Osteoblast (primary cell): ENCODE measurements around the gene KIF1B. TPM values are rescaled to one million over a fixed set of nuclear protein-coding genes. Genes with fewer than 3 reads are reported as not detected.

ENCODE experiments used
- DNase-seq: peaks from one replicate; pipeline ENCODE4 v3.0.0; 2011; ENCODE audit warnings: low spot score, mixed read lengths; ENCODE audit not compliant: insufficient read length; ENCODE audit errors: missing footprints
- H2AFZ ChIP-seq: 2 replicates; pipeline ENCODE4 v1.6.0; 2011; ENCODE audit warnings: mild to moderate bottlenecking, low read length
- H3K27ac ChIP-seq: 2 replicates; pipeline ENCODE4 v1.5.1; 2011; ENCODE audit warnings: mild to moderate bottlenecking, low read depth, low read length, moderate library complexity
- H3K27me3 ChIP-seq: 2 replicates; pipeline ENCODE4 v1.6.0; 2012; ENCODE audit warnings: mild to moderate bottlenecking, control low read depth, inconsistent platforms, low read length, moderate library complexity; ENCODE audit not compliant: insufficient read depth
- H3K36me3 ChIP-seq: 2 replicates; pipeline ENCODE4 v1.5.1; 2011; ENCODE audit warnings: mild to moderate bottlenecking, low read length, control low read depth, moderate library complexity; ENCODE audit not compliant: insufficient read depth
- H3K4me1 ChIP-seq: 2 replicates; pipeline ENCODE4 v1.5.1; 2011; ENCODE audit warnings: mild to moderate bottlenecking, low read length, control low read depth, moderate library complexity; ENCODE audit not compliant: insufficient read depth
- H3K4me2 ChIP-seq: 2 replicates; pipeline ENCODE4 v1.6.0; 2011; ENCODE audit warnings: mild to moderate bottlenecking, low read length; ENCODE audit not compliant: insufficient read depth
- H3K4me3 ChIP-seq: fragments of 200-600 bp; sonication (generic); 3 replicates; pipeline ENCODE4 v1.5.1; 2012; ENCODE audit warnings: mild to moderate bottlenecking, low read length, inconsistent platforms; ENCODE audit not compliant: insufficient read depth
- H3K79me2 ChIP-seq: 2 replicates; pipeline ENCODE4 v1.6.0; 2012; ENCODE audit warnings: mild to moderate bottlenecking, low read length, control low read depth, inconsistent platforms; ENCODE audit not compliant: insufficient read depth
- H3K9me3 ChIP-seq: 2 replicates; pipeline ENCODE4 v1.5.1; 2011; ENCODE audit warnings: low read depth, low read length, control low read depth
- H4K20me1 ChIP-seq: 2 replicates; pipeline ENCODE4 v1.6.0; 2012; ENCODE audit warnings: mild to moderate bottlenecking, low read length, control low read depth; ENCODE audit not compliant: insufficient read depth
- CTCF ChIP-seq: IDR thresholded peaks from 2 replicates; pipeline ENCODE4 v1.5.1; 2011; ENCODE audit warnings: mild to moderate bottlenecking, low read depth, low read length, moderate library complexity; ENCODE audit errors: extremely low read depth
- total RNA-seq: library from RNA; depleted of rRNA; stranded (reverse); fragments of >200 nt; gene quantifications from 2 replicates; pipeline ENCODE4 v1.2.3, GENCODE V29; 2012

KIF1B gene
- total RNA-seq, 1 donor: 35.8 TPM

GRCh38 chr1:10287023-10287645 lies 76.8 kb downstream of the KIF1B start:
- peaks cover 16% of the 10 kb centered on the region for H3K79me2 ChIP-seq
- H3K27me3 ChIP-seq: no peaks in the 10 kb centered on the region
- no peak for DNase-seq
- peaks cover 24% of the 10 kb centered on the region for H4K20me1 ChIP-seq
- peaks cover 53% of the 10 kb centered on the region for H3K36me3 ChIP-seq
- H3K4me2 ChIP-seq: no peak overlapping the region
- no peaks in the 10 kb centered on the region for H3K9me3 ChIP-seq
- H3K4me1 ChIP-seq: peaks cover 21% of the 10 kb centered on the region
- H2AFZ ChIP-seq: no peak overlapping the region
- peak overlapping the region; percentile 42 for H3K27ac ChIP-seq
- no peak overlapping the region for H3K4me3 ChIP-seq
- no peak for TF ChIP-seq CTCF

- Histone ChIP-seq H3K4me3 (no peak overlapping the region), H3K4me2 (no peak overlapping the region), H2AFZ (no peak overlapping the region), H3K27ac (no peak overlapping the region), H4K20me1 (peaks cover 24% of the 10 kb centered on the region), H3K9me3 (no peaks in the 10 kb centered on the region), H3K36me3 (peaks cover 56% of the 10 kb centered on the region), H3K27me3 (no peaks in the 10 kb centered on the region), H3K4me1 (peaks cover 21% of the 10 kb centered on the region), H3K79me2 (peaks cover 11% of the 10 kb centered on the region)
- DNase-seq: no peak
- no peak for TF ChIP-seq CTCF
Measured at GRCh38 chr1:10288029-10288615, 77.8 kb downstream of the KIF1B start.

- peaks cover 21% of the 10 kb centered on the region for H4K20me1 ChIP-seq
- no peak for DNase-seq
- no peaks in the 10 kb centered on the region for H3K27me3 ChIP-seq
- TF ChIP-seq CTCF: no peak
- no peak overlapping the region for H3K4me3 ChIP-seq
- H3K9me3 ChIP-seq: no peaks in the 10 kb centered on the region
- H3K36me3 ChIP-seq: peaks cover 71% of the 10 kb centered on the region
- no peak overlapping the region for H3K4me2 ChIP-seq
- H3K27ac ChIP-seq: no peak overlapping the region
- no peak overlapping the region for H2AFZ ChIP-seq
- peaks cover 14% of the 10 kb centered on the region for H3K4me1 ChIP-seq
- H3K79me2 ChIP-seq: peaks cover 11% of the 10 kb centered on the region
Measured at GRCh38 chr1:10291705-10292104, 81.3 kb downstream of the KIF1B start.

GRCh38 chr1:10292188-10292587 lies 81.8 kb downstream of the KIF1B start:
- no peak overlapping the region for H3K27ac ChIP-seq
- DNase-seq: no peak
- no peak overlapping the region for H2AFZ ChIP-seq
- peaks cover 11% of the 10 kb centered on the region for H3K79me2 ChIP-seq
- H3K36me3 ChIP-seq: peaks cover 76% of the 10 kb centered on the region
- no peak for TF ChIP-seq CTCF
- no peaks in the 10 kb centered on the region for H3K27me3 ChIP-seq
- H3K9me3 ChIP-seq: no peaks in the 10 kb centered on the region
- H3K4me1 ChIP-seq: peaks cover 9% of the 10 kb centered on the region
- peaks cover 16% of the 10 kb centered on the region for H4K20me1 ChIP-seq
- no peak overlapping the region for H3K4me2 ChIP-seq
- no peak overlapping the region for H3K4me3 ChIP-seq
